Activated CD8-positive, alpha-beta memory T cell treated with anti-CD3 and anti-CD28 coated beads for 4 hours (primary cell): ENCODE measurements around the gene ZNF263.

Experiments used
- DNase-seq, 2 donors: peaks; one replicate each; pipeline ENCODE4 v3.0.0-alpha.2; 2020; ENCODE audit warnings: low read depth in 2 of 2

ZNF263 gene

GRCh38 chr16:3282730-3283542 lies at the start of gene ZNF263:
Gene ZNF263, plus strand, starts transcription at chr16:3283491. Its CDS starts 328 bp downstream, at chr16:3283819.
- peak; percentile 81 to 89 for DNase-seq

- DNase-seq, result no peak
These were observed 48.8 kb upstream of the ZNF263 start for GRCh38 chr16:3234543-3234856.

GRCh38 chr16:3234857-3235561 lies 48.3 kb upstream of the ZNF263 start, which contains the start of gene ZNF200:
Gene ZNF200, minus strand, starts transcription at chr16:3235158. Its CDS starts 1,403 bp downstream, at chr16:3233755.
- DNase-seq, result peak; percentile 85 to 86

GRCh38 chr16:3235856-3236669 lies 47.2 kb upstream of the ZNF263 start:
- no peak for DNase-seq

- no peak for DNase-seq
These were observed 41.5 kb upstream of the ZNF263 start for GRCh38 chr16:3241761-3242160.

- no peak for DNase-seq
These were observed 40.6 kb upstream of the ZNF263 start for GRCh38 chr16:3242709-3243108.

GRCh38 chr16:3243882-3244281 lies 39.4 kb upstream of the ZNF263 start:
- no peak for DNase-seq

- no peak for DNase-seq
These were observed 37.3 kb upstream of the ZNF263 start for GRCh38 chr16:3246002-3246401.

- DNase-seq, result no peak
These were observed 36.4 kb upstream of the ZNF263 start for GRCh38 chr16:3246876-3247275.

GRCh38 chr16:3248596-3248995 lies 34.7 kb upstream of the ZNF263 start:
- no peak for DNase-seq

GRCh38 chr16:3249020-3249419 lies 34.3 kb upstream of the ZNF263 start:
- no peak for DNase-seq

- DNase-seq, result no peak
These were observed 33.8 kb upstream of the ZNF263 start for GRCh38 chr16:3249451-3249850.

GRCh38 chr16:3252967-3253366 lies 30.3 kb upstream of the ZNF263 start:
- no peak for DNase-seq

- DNase-seq, result no peak
These were observed 29.0 kb upstream of the ZNF263 start for GRCh38 chr16:3254309-3254708.

- no peak for DNase-seq
These were observed 27.0 kb upstream of the ZNF263 start, which contains the start of gene MEFV for GRCh38 chr16:3256146-3256865. Gene MEFV, minus strand, starts transcription at chr16:3256633. Its CDS starts 46 bp downstream, at chr16:3256587.

- DNase-seq, result no peak
These were observed 26.3 kb upstream of the ZNF263 start for GRCh38 chr16:3256866-3257465.

GRCh38 chr16:3259836-3260235 lies 23.5 kb upstream of the ZNF263 start:
- DNase-seq, result no peak

GRCh38 chr16:3262517-3262916 lies 20.8 kb upstream of the ZNF263 start:
- no peak for DNase-seq

GRCh38 chr16:3264137-3265036 lies 18.9 kb upstream of the ZNF263 start:
- peak; percentile 92 to 98 for DNase-seq
